A673 (cell line): Measurements from ENCODE around the gene GPC6.

Experiments used
- CTCF ChIP-seq: fragments of 300-800, 200-600 bp; sonication (generic); conservative IDR thresholded peaks from 2 replicates; pipeline ENCODE4 v1.5.1; 2017; ENCODE audit warnings: low read depth, mild to moderate bottlenecking, antibody characterized with exemption, low read length, moderate library complexity, mixed read lengths
- EZH2 ChIP-seq: fragments of 200-600 bp; sonication (generic); IDR thresholded peaks from 2 replicates; pipeline ENCODE4 v1.6.1; 2017; ENCODE audit warnings: borderline replicate concordance, low read depth, mild to moderate bottlenecking, mixed read lengths, antibody characterized with exemption, low read length; ENCODE audit not compliant: poor library complexity, severe bottlenecking

- TF ChIP-seq EZH2 (no peak), CTCF (peak; percentile 48)
These were observed 724.5 kb downstream of the GPC6 start for GRCh38 chr13:93951108-93951507.
